IMR-90 (cell line): ENCODE measurements around the gene PHLDB1.

Experiments
- BHLHE40 ChIP-seq: fragments of 150-350 bp; IDR thresholded peaks from 2 replicates; pipeline ENCODE4 v1.6.1; 2016; ENCODE audit warnings: mild to moderate bottlenecking, low read depth, low read length
- CEBPB ChIP-seq: IDR thresholded peaks from 2 replicates; pipeline ENCODE4 v1.6.1; 2012; ENCODE audit warnings: low read depth, low read length, improper control_type of control experiment
- FOS ChIP-seq: fragments of 150-350 bp; IDR thresholded peaks from 2 replicates; pipeline ENCODE4 v1.6.1; 2016; ENCODE audit warnings: low read depth, low read length
- MAZ ChIP-seq: IDR thresholded peaks from 2 replicates; pipeline ENCODE4 v1.6.1; 2012; ENCODE audit warnings: low read depth, mild to moderate bottlenecking, low read length, improper control_type of control experiment, moderate library complexity, borderline replicate concordance
- MXI1 ChIP-seq: IDR thresholded peaks from 2 replicates; pipeline ENCODE4 v1.6.1; 2012; ENCODE audit warnings: low read depth, mild to moderate bottlenecking, low read length, moderate library complexity, borderline replicate concordance
- POLR2A ChIP-seq: IDR thresholded peaks from 2 replicates; pipeline ENCODE4 v1.6.1; 2012; ENCODE audit warnings: mild to moderate bottlenecking, low read depth, low read length
- RAD21 ChIP-seq: IDR thresholded peaks from 2 replicates; pipeline ENCODE4 v1.6.1; 2012; ENCODE audit warnings: low read length, improper control_type of control experiment
- SMC3 ChIP-seq: fragments of 150-350 bp; IDR thresholded peaks from 2 replicates; pipeline ENCODE4 v1.6.1; 2016; ENCODE audit warnings: low read depth, mild to moderate bottlenecking, antibody characterized with exemption, low read length, moderate library complexity
- TF ChIP-seq, protein P1 (sequence below): conservative IDR thresholded peaks from 2 replicates; pipeline ENCODE4 v1.5.1; 2012; ENCODE audit warnings: mild to moderate bottlenecking, low read depth, low read length, improper control_type of control experiment
- TF ChIP-seq, protein P2 (sequence below): fragments of 150-350 bp; IDR thresholded peaks from 2 replicates; pipeline ENCODE4 v1.6.1; 2016; ENCODE audit warnings: low read depth, mild to moderate bottlenecking, low read length, moderate library complexity, borderline replicate concordance
- TF ChIP-seq, protein P3 (sequence below): fragments of 150-350 bp; IDR thresholded peaks from 2 replicates; pipeline ENCODE4 v1.6.1; 2017; ENCODE audit warnings: mild to moderate bottlenecking, antibody characterized with exemption, low read length, low read depth

DNA sequence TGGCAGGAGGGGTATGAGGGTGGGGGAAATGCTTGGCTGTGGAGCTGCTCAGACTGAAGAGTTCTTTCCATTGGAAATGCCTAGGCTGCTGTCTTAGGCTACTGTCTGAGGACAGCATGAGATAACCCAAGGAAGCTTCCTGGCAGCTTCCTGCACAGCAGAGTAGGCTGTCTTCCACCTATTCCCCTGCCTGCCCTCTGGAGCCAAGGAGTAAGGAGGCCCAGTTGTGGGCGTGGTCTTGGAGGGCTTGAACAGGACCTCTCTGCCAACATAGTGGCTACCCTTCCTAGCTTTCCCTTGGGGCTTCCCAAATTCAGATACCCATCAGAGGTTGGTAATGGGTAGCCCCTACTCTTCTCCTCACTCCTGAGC, 25.9 kb downstream of the PHLDB1 start:
- TF ChIP-seq, protein P1, sequence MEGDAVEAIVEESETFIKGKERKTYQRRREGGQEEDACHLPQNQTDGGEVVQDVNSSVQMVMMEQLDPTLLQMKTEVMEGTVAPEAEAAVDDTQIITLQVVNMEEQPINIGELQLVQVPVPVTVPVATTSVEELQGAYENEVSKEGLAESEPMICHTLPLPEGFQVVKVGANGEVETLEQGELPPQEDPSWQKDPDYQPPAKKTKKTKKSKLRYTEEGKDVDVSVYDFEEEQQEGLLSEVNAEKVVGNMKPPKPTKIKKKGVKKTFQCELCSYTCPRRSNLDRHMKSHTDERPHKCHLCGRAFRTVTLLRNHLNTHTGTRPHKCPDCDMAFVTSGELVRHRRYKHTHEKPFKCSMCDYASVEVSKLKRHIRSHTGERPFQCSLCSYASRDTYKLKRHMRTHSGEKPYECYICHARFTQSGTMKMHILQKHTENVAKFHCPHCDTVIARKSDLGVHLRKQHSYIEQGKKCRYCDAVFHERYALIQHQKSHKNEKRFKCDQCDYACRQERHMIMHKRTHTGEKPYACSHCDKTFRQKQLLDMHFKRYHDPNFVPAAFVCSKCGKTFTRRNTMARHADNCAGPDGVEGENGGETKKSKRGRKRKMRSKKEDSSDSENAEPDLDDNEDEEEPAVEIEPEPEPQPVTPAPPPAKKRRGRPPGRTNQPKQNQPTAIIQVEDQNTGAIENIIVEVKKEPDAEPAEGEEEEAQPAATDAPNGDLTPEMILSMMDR, result no peak
- TF ChIP-seq BHLHE40 (no peak), POLR2A (no peak; the same call in 1 of the 2 replicates), SMC3 (no peak), FOS (no peak), MXI1 (no peak), CEBPB (no peak), MAZ (no peak), RAD21 (no peak)
- TF ChIP-seq, protein P2, sequence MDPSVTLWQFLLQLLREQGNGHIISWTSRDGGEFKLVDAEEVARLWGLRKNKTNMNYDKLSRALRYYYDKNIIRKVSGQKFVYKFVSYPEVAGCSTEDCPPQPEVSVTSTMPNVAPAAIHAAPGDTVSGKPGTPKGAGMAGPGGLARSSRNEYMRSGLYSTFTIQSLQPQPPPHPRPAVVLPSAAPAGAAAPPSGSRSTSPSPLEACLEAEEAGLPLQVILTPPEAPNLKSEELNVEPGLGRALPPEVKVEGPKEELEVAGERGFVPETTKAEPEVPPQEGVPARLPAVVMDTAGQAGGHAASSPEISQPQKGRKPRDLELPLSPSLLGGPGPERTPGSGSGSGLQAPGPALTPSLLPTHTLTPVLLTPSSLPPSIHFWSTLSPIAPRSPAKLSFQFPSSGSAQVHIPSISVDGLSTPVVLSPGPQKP, result no peak
- TF ChIP-seq, protein P3, sequence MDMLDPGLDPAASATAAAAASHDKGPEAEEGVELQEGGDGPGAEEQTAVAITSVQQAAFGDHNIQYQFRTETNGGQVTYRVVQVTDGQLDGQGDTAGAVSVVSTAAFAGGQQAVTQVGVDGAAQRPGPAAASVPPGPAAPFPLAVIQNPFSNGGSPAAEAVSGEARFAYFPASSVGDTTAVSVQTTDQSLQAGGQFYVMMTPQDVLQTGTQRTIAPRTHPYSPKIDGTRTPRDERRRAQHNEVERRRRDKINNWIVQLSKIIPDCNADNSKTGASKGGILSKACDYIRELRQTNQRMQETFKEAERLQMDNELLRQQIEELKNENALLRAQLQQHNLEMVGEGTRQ, result no peak
